Sigmoid colon (tissue), 7 donors: Measurements from ENCODE around the gene AMPD1. TPM values are rescaled to one million over a fixed set of nuclear protein-coding genes. Genes with fewer than 3 reads are reported as not detected.

Source experiments
- DNase-seq: peaks from one replicate; pipeline ENCODE4 v3.0.0-alpha.2; 2019
- H3K27ac ChIP-seq, 4 donors: fragments of 200-600 bp; sonication (generic); one replicate each; pipeline ENCODE4 v1.5.1; 2016 to 2019; ENCODE audit warnings: mild to moderate bottlenecking in 1 of 4
- H3K27me3 ChIP-seq, 3 donors: fragments of 200-600 bp; sonication (generic); one replicate each; pipeline ENCODE4 v1.5.1; 2019; ENCODE audit warnings: mild to moderate bottlenecking in 1 of 3
- H3K36me3 ChIP-seq, 4 donors: fragments of 200-600 bp; sonication (generic); one replicate each; pipeline ENCODE4 v1.5.1; 2016 to 2019
- H3K4me1 ChIP-seq, 4 donors: fragments of 200-600 bp; sonication (generic); one replicate each; pipeline ENCODE4 v1.5.1; 2017 to 2019
- H3K4me3 ChIP-seq, 4 donors: fragments of 200-600 bp; sonication (generic); one replicate each; pipeline ENCODE4 v1.5.1; 2017 to 2019; ENCODE audit warnings: mild to moderate bottlenecking in 2 of 4, moderate library complexity in 1 of 4
- H3K9me3 ChIP-seq, 4 donors: fragments of 200-600 bp in 3 of 4; sonication (generic) in 3 of 4; one replicate each; pipeline versions ENCODE4 v1.5.1 to v1.6.1; 2013 to 2019
- EP300 ChIP-seq, 4 donors: sonication (generic); formaldehyde crosslinking; IDR thresholded peaks; one replicate each; pipeline ENCODE4 v1.6.1; 2017; ENCODE audit warnings: antibody characterized with exemption in 4 of 4
- POLR2A ChIP-seq, 2 donors: fragments of 450-650 bp; IDR thresholded peaks; one replicate each; pipeline ENCODE4 v1.6.1; 2016; ENCODE audit warnings: antibody characterized with exemption in 2 of 2, mild to moderate bottlenecking in 2 of 2, moderate library complexity in 2 of 2
- POLR2AphosphoS5 ChIP-seq, 4 donors: sonication (generic); formaldehyde crosslinking; IDR thresholded peaks; one replicate each; pipeline ENCODE4 v1.6.1; 2017; ENCODE audit warnings: antibody characterized with exemption in 4 of 4
- WGBS, 2 donors: extraction: QIAGEN DNeasy Blood & Tissue Kit; methylation state at CpG; one replicate each; pipeline ENCODE4 v1.1.7; 2013; 5-methylcytosine and 5-hydroxymethylcytosine counted together
- intact Hi-C: fragments of 100-400 bp; cut with DNase I; formaldehyde crosslinking; loops from one replicate; pipeline ENCODE4 v1.15.1; 2023
- polyA plus RNA-seq, 3 donors: library from polyadenylated mRNA; stranded (reverse); fragments of 200-250 nt; gene quantifications; one replicate each; pipeline ENCODE4 v1.2.3, GENCODE V29; 2013
- total RNA-seq, 4 donors: library from RNA; depleted of rRNA; stranded (reverse); fragments of >200 nt; gene quantifications; one replicate each; pipeline ENCODE4 v1.1.0, GENCODE V29; 2016
- TF ChIP-seq, protein P1 (sequence below), 4 experiments: fragments of 450-650 bp in 3 of 4; fragments of 200-600 bp in 1 of 4; IDR thresholded peaks; one replicate each; pipeline ENCODE4 v1.5.1; 2016 to 2019; ENCODE audit warnings: antibody characterized with exemption in 4 of 4, mild to moderate bottlenecking in 3 of 4, moderate library complexity in 2 of 4
- donor health status: healthy with polysubstance abuse.
- donor health status: Bipolar disorder and iron deficiency.
- donor health status: healthy.

Gene AMPD1
- total and polyA plus RNA-seq, 7 donors: 0.92 TPM; not detected in 6

GRCh38 chr1:114651893-114652292, 43.5 kb downstream of the AMPD1 start:
- no peaks in the 10 kb centered on the region for H3K4me1 ChIP-seq
- H3K9me3 ChIP-seq: no peaks in the 10 kb centered on the region
- WGBS, 2 donors: 64 to 83% methylated on average over 2 of the region's 2 CpGs
- intact Hi-C loops: no loop called here
- H3K36me3 ChIP-seq: no peaks in the 10 kb centered on the region
- TF ChIP-seq, protein P1, sequence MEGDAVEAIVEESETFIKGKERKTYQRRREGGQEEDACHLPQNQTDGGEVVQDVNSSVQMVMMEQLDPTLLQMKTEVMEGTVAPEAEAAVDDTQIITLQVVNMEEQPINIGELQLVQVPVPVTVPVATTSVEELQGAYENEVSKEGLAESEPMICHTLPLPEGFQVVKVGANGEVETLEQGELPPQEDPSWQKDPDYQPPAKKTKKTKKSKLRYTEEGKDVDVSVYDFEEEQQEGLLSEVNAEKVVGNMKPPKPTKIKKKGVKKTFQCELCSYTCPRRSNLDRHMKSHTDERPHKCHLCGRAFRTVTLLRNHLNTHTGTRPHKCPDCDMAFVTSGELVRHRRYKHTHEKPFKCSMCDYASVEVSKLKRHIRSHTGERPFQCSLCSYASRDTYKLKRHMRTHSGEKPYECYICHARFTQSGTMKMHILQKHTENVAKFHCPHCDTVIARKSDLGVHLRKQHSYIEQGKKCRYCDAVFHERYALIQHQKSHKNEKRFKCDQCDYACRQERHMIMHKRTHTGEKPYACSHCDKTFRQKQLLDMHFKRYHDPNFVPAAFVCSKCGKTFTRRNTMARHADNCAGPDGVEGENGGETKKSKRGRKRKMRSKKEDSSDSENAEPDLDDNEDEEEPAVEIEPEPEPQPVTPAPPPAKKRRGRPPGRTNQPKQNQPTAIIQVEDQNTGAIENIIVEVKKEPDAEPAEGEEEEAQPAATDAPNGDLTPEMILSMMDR (IDR thresholded peaks at IDR 0.05): no peak
- no peak for TF ChIP-seq POLR2A (IDR thresholded peaks at IDR 0.05)
- TF ChIP-seq EP300 (IDR thresholded peaks at IDR 0.05): no peak
- TF ChIP-seq POLR2AphosphoS5 (IDR thresholded peaks at IDR 0.05): no peak
- no peaks in the 10 kb centered on the region for H3K27me3 ChIP-seq
- no peak overlapping the region for H3K4me3 ChIP-seq
- no peak overlapping the region for H3K27ac ChIP-seq
- DNase-seq: no peak

DNA sequence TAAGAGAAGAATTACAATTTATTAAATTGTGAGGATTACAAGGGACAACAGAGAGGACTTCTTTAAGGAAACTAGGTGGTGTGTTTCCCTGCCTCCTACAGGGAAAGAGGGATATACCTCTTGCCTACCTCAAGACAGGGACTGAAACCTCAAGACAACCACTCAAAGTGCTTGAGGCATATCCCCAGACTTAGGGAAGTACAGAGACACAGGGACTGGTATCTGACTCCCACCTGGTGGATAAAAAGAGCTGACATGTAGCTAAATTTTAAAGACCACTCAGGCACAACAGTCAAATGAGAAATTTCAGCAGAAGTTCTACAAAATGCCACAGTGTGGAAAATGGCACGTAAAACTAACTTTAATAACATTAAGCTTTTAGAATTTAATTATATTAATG, 46.8 kb downstream of the AMPD1 start:
- Histone ChIP-seq H3K9me3 (no peaks in the 10 kb centered on the region), H3K36me3 (no peaks in the 10 kb centered on the region), H3K27ac (no peak overlapping the region), H3K4me3 (no peak overlapping the region), H3K4me1 (no peaks in the 10 kb centered on the region), H3K27me3 (no peaks in the 10 kb centered on the region)
- intact Hi-C loops: no loop called here
- no peak for DNase-seq
- TF ChIP-seq EP300 (IDR thresholded peaks at IDR 0.05) (no peak), POLR2AphosphoS5 (IDR thresholded peaks at IDR 0.05) (no peak), POLR2A (IDR thresholded peaks at IDR 0.05) (no peak)
- TF ChIP-seq, protein P1 (IDR thresholded peaks at IDR 0.05): no peak
- WGBS, 2 donors: 98% methylated on average over 1 of the region's 1 CpG

DNA sequence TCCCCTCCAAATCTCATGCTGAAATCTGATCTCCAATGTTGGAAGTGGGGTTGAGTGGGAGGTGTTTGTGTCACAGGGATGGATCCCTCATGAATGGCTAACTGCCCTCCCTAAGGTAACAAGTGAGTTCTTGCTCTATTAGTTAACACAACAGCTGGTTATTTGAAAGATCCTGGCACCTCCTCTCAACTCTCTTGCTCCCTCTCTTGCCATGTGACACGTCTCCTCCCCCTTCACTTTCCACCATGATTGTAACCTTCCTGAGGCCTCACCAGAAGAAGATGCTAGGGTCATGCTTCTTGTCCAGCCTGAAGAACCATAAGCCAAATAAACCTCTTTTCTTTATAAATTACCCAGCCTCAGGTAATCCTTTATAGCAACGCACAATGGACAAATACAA, 54.0 kb downstream of the AMPD1 start:
- Histone ChIP-seq H3K36me3 (no peaks in the 10 kb centered on the region), H3K4me1 (no peaks in the 10 kb centered on the region), H3K27me3 (no peaks in the 10 kb centered on the region), H3K9me3 (no peaks in the 10 kb centered on the region), H3K4me3 (no peak overlapping the region), H3K27ac (no peak overlapping the region)
- no peak for DNase-seq
- intact Hi-C loops: no loop called here
- no peak for TF ChIP-seq EP300 (IDR thresholded peaks at IDR 0.05)
- no peak for TF ChIP-seq POLR2AphosphoS5 (IDR thresholded peaks at IDR 0.05)
- TF ChIP-seq, protein P1 (IDR thresholded peaks at IDR 0.05): no peak
- TF ChIP-seq POLR2A (IDR thresholded peaks at IDR 0.05): no peak
- WGBS, 2 donors: 85 to 87% methylated on average over 2 of the region's 2 CpGs

DNA sequence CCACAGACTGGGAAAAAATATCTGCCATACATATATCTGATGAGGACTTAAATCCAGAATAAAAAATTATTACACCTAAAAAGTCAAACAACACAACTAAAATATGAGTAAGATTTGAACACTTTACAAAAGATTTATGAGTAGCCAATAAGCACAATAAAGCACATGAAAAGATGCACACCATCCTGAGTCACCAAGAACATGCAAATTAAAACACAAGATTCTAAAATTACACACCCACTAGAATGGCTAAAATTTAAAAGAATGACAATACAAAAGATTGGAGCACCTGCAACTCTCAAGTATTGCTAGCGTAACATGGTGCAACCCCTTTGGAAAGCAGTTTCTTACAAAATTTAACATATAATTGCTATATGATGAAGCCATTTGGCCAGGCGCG, 56.4 kb downstream of the AMPD1 start:
- 64 to 67% methylated on average over 3 of the region's 3 CpGs for WGBS, 2 donors
- Histone ChIP-seq H3K9me3 (no peaks in the 10 kb centered on the region), H3K36me3 (no peaks in the 10 kb centered on the region), H3K4me3 (no peak overlapping the region), H3K27ac (no peak overlapping the region), H3K27me3 (no peaks in the 10 kb centered on the region), H3K4me1 (no peaks in the 10 kb centered on the region)
- intact Hi-C loops: no loop called here
- TF ChIP-seq POLR2A (IDR thresholded peaks at IDR 0.05) (no peak), POLR2AphosphoS5 (IDR thresholded peaks at IDR 0.05) (no peak), EP300 (IDR thresholded peaks at IDR 0.05) (no peak)
- TF ChIP-seq, protein P1 (IDR thresholded peaks at IDR 0.05): no peak
- no peak for DNase-seq

DNA sequence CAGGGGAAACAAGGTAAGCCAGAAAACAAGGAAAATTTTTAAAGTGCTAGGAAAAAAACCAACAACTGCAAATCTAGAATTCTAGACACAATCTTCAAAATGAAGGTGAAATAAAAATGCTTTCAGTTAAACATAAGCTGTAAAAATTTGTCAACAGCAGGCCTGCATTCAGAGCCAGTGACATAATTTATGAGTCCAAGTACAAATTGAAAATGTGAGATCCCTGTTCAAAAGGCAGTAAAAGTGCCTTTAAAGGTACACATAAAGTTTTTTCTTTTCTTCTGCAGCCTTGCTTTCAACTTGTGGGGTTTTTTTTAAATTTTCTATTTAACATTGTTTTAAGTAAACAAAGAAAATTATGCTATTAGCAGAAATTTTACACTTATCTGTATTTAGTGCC, 62.9 kb downstream of the AMPD1 start:
- no peak overlapping the region for H3K27ac ChIP-seq
- H3K4me1 ChIP-seq: no peaks in the 10 kb centered on the region
- DNase-seq: no peak
- no peaks in the 10 kb centered on the region for H3K9me3 ChIP-seq
- H3K27me3 ChIP-seq: no peaks in the 10 kb centered on the region
- no peaks in the 10 kb centered on the region for H3K36me3 ChIP-seq
- no peak for TF ChIP-seq POLR2A (IDR thresholded peaks at IDR 0.05)
- TF ChIP-seq, protein P1 (IDR thresholded peaks at IDR 0.05): no peak
- no peak for TF ChIP-seq EP300 (IDR thresholded peaks at IDR 0.05)
- no peak for TF ChIP-seq POLR2AphosphoS5 (IDR thresholded peaks at IDR 0.05)
- intact Hi-C loops: no loop called here
- H3K4me3 ChIP-seq: no peak overlapping the region
